ENCODE results near the gene DDN. TPM values are rescaled to one million over a fixed set of nuclear protein-coding genes. Genes with fewer than 3 reads are reported as not detected.

The DDN gene
- polyA plus RNA-seq, 1 donor (not counting 4 experiments of a cell fraction or from before 2014, with no cell fraction given) = 0.10 TPM

DNA sequence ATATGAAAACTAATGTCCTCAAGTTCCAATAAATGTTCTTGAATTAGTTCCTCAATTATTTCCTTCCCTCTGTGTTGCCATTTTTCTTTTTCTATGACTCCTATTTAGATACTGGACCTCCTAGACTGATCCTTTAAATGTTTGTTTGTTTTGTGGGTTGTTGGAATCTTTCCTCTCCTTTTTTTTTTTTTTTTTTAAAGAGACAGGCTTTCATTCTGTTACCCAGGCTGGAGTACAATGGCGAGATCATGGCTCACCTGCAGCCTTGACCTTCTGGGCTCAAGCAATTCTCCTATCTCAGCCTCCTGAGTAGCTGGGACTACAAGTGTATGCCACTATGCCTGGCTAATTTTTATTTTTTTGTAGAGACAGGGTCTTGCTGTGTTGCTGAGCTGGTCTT lies 9.8 kb upstream of the DDN start:
- H3K9ac ChIP-seq (ENCODE audit: control insufficient read depth, extremely low read depth, insufficient read depth, low read length) = no peak overlapping the region
- H3K4me2 ChIP-seq (ENCODE audit: control insufficient read depth, extremely low read depth, insufficient read depth, low read depth, low read length) = no peak overlapping the region
- no peaks in the 10 kb centered on the region for H3K9me1 ChIP-seq (ENCODE audit: control insufficient read depth, extremely low read depth, insufficient read depth, low read length)
- H3K79me2 ChIP-seq (ENCODE audit: control insufficient read depth, insufficient read depth, low read length) = no peaks in the 10 kb centered on the region
- no peak for TF ChIP-seq EZH2 (IDR thresholded peaks at IDR 0.05; ENCODE audit: low read length)
- TF ChIP-seq, protein P1, sequence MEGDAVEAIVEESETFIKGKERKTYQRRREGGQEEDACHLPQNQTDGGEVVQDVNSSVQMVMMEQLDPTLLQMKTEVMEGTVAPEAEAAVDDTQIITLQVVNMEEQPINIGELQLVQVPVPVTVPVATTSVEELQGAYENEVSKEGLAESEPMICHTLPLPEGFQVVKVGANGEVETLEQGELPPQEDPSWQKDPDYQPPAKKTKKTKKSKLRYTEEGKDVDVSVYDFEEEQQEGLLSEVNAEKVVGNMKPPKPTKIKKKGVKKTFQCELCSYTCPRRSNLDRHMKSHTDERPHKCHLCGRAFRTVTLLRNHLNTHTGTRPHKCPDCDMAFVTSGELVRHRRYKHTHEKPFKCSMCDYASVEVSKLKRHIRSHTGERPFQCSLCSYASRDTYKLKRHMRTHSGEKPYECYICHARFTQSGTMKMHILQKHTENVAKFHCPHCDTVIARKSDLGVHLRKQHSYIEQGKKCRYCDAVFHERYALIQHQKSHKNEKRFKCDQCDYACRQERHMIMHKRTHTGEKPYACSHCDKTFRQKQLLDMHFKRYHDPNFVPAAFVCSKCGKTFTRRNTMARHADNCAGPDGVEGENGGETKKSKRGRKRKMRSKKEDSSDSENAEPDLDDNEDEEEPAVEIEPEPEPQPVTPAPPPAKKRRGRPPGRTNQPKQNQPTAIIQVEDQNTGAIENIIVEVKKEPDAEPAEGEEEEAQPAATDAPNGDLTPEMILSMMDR (optimal IDR thresholded peaks at IDR 0.05 in 1 of 3, IDR thresholded peaks at IDR 0.05 in 1 of 3, conservative IDR thresholded peaks at IDR 0.05 in 1 of 3; ENCODE audit: extremely low read depth in 1 of 3, insufficient read depth in 2 of 3, low read length in 3 of 3) = no peak
- no peaks in the 10 kb centered on the region for H3K27me3 ChIP-seq (ENCODE audit: control insufficient read depth, extremely low read depth, insufficient read depth, low read length)
- no peak overlapping the region for H3K27ac ChIP-seq (ENCODE audit: control insufficient read depth, insufficient read depth, low read length)
- DNase-seq (ENCODE audit: low read depth, low spot score) (no peak), FAIRE-seq (no peak)
- H3K4me3 ChIP-seq (ENCODE audit: control insufficient read depth in 2 of 3, extremely low read depth in 1 of 3, insufficient read depth in 2 of 3, low read depth in 1 of 3, low read length in 3 of 3) = no peak overlapping the region
- no peak overlapping the region for H2AFZ ChIP-seq (ENCODE audit: control insufficient read depth, low read length)
- no peaks in the 10 kb centered on the region for H4K20me1 ChIP-seq (ENCODE audit: control insufficient read depth, extremely low read depth, insufficient read depth, low read length)
- dilution Hi-C loops (cut with MboI; ENCODE audit: extremely low pct_ligation_motif_present, low sequenced_read_pairs) = no loop called here
- H3K4me1 ChIP-seq (ENCODE audit: control insufficient read depth, extremely low read depth, insufficient read depth, low read length) = no peaks in the 10 kb centered on the region
- H3K9me3 ChIP-seq (ENCODE audit: control insufficient read depth, low read depth, low read length) = no peaks in the 10 kb centered on the region
- H3K36me3 ChIP-seq (ENCODE audit: control insufficient read depth in 2 of 2, extremely low read depth in 1 of 2, insufficient read depth in 2 of 2, low read length in 2 of 2) = peaks cover 13 to 26% of the 10 kb centered on the region in 2 experiments

DNA sequence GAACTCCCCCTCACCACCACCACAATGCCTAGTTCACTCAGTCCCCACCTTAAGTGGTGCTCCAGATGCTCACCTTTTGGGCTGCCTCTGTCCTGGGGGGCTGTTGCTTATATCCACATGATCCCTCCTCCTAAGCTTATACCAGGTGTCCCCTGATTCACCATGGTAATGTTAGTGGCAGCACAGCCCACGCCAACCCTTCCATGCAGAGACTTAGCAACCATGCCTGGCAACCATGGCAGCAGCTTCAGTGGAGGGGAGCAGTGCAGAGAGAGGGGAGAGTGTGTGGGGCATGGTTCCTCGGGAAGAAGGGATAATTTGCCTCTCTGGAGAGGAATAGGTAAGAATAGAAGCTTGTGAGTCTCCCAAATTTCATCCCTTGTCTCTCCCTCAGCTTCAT lies 1.2 kb upstream of the DDN start:
- dilution Hi-C loops (cut with MboI; ENCODE audit: extremely low pct_ligation_motif_present, low sequenced_read_pairs) = no loop called here
- TF ChIP-seq, protein P1 (optimal IDR thresholded peaks at IDR 0.05 in 1 of 3, IDR thresholded peaks at IDR 0.05 in 1 of 3, conservative IDR thresholded peaks at IDR 0.05 in 1 of 3; ENCODE audit: extremely low read depth in 1 of 3, insufficient read depth in 2 of 3, low read length in 3 of 3) = no peak
- TF ChIP-seq EZH2 (IDR thresholded peaks at IDR 0.05; ENCODE audit: low read length) = no peak
- Histone ChIP-seq H3K27me3 (ENCODE audit: control insufficient read depth, extremely low read depth, insufficient read depth, low read length) (peaks cover 24% of the 10 kb centered on the region), H4K20me1 (ENCODE audit: control insufficient read depth, extremely low read depth, insufficient read depth, low read length) (no peaks in the 10 kb centered on the region), H2AFZ (ENCODE audit: control insufficient read depth, low read length) (no peak overlapping the region), H3K4me3 (ENCODE audit: control insufficient read depth in 2 of 3, extremely low read depth in 1 of 3, insufficient read depth in 2 of 3, low read depth in 1 of 3, low read length in 3 of 3) (no peak overlapping the region), H3K79me2 (ENCODE audit: control insufficient read depth, insufficient read depth, low read length) (no peaks in the 10 kb centered on the region), H3K27ac (ENCODE audit: control insufficient read depth, insufficient read depth, low read length) (no peak overlapping the region), H3K4me2 (ENCODE audit: control insufficient read depth, extremely low read depth, insufficient read depth, low read depth, low read length) (no peak overlapping the region), H3K36me3 (ENCODE audit: control insufficient read depth in 2 of 2, extremely low read depth in 1 of 2, insufficient read depth in 2 of 2, low read length in 2 of 2) (peaks cover 17 to 35% of the 10 kb centered on the region in 2 experiments), H3K9me1 (ENCODE audit: control insufficient read depth, extremely low read depth, insufficient read depth, low read length) (no peaks in the 10 kb centered on the region), H3K9ac (ENCODE audit: control insufficient read depth, extremely low read depth, insufficient read depth, low read length) (no peak overlapping the region), H3K4me1 (ENCODE audit: control insufficient read depth, extremely low read depth, insufficient read depth, low read length) (peaks cover 14% of the 10 kb centered on the region), H3K9me3 (ENCODE audit: control insufficient read depth, low read depth, low read length) (no peaks in the 10 kb centered on the region)
- no peak for DNase-seq (ENCODE audit: low read depth, low spot score)
- no peak for FAIRE-seq

Measured in keratinocyte (primary cell).